A673 (cell line): ENCODE measurements around the gene SYT8.

Experiments used
- EZH2 ChIP-seq: fragments of 200-600 bp; sonication (generic); IDR thresholded peaks from 2 replicates; pipeline ENCODE4 v1.6.1; 2017; ENCODE audit warnings: borderline replicate concordance, low read depth, mild to moderate bottlenecking, mixed read lengths, antibody characterized with exemption, low read length; ENCODE audit not compliant: poor library complexity, severe bottlenecking
- TF ChIP-seq, protein P1 (sequence below): fragments of 300-800, 200-600 bp; sonication (generic); conservative IDR thresholded peaks from 2 replicates; pipeline ENCODE4 v1.5.1; 2017; ENCODE audit warnings: low read depth, mild to moderate bottlenecking, antibody characterized with exemption, low read length, moderate library complexity, mixed read lengths

DNA sequence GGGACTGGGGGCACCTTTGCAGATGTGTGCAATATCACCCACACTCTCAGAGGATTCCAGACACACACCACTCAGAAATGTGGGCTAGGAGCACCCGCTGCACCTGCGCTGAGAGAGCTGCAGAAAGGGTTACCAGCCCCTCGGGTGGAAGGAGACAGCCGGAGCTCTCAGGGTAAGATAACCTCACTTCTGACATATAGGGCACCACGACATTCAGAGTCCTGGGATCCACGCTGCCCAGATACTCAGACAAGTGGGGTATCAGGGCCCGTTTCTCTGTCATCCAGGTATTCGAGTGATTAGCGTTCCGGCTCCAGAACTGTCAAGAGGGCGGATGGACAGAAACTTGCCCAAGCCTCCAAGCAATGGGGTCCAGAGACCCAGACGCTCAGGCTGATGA lies 6.2 kb upstream of the SYT8 start:
- TF ChIP-seq, protein P1, sequence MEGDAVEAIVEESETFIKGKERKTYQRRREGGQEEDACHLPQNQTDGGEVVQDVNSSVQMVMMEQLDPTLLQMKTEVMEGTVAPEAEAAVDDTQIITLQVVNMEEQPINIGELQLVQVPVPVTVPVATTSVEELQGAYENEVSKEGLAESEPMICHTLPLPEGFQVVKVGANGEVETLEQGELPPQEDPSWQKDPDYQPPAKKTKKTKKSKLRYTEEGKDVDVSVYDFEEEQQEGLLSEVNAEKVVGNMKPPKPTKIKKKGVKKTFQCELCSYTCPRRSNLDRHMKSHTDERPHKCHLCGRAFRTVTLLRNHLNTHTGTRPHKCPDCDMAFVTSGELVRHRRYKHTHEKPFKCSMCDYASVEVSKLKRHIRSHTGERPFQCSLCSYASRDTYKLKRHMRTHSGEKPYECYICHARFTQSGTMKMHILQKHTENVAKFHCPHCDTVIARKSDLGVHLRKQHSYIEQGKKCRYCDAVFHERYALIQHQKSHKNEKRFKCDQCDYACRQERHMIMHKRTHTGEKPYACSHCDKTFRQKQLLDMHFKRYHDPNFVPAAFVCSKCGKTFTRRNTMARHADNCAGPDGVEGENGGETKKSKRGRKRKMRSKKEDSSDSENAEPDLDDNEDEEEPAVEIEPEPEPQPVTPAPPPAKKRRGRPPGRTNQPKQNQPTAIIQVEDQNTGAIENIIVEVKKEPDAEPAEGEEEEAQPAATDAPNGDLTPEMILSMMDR, result no peak
- TF ChIP-seq EZH2, result no peak
